Thoracic aorta (tissue), 2 donors: ENCODE results near the gene NCSTN. TPM values are rescaled to one million over a fixed set of nuclear protein-coding genes. Genes with fewer than 3 reads are reported as not detected.

Experiments
- ATAC-seq: fragments of 150-250 bp; one replicate; pipeline ENCODE4 v1.8.0; 2017; ENCODE audit warnings: low read depth; ENCODE audit not compliant: insufficient number of reproducible peaks, low FRiP score
- DNase-seq: peaks from one replicate; pipeline ENCODE4 v3.0.0-alpha.2; 2020; ENCODE audit warnings: low spot score
- H3K27ac ChIP-seq, 2 donors: fragments of 200-600 bp; sonication (generic); 1 replicate in 1 of 2; 2 replicates in 1 of 2; pipeline ENCODE4 v1.5.1; 2016; ENCODE audit warnings: mild to moderate bottlenecking in 2 of 2, moderate library complexity in 2 of 2
- H3K27me3 ChIP-seq: fragments of 200-600 bp; sonication (generic); replicated peaks from 2 replicates; pipeline ENCODE4 v1.6.0; 2016; ENCODE audit warnings: mild to moderate bottlenecking; ENCODE audit not compliant: insufficient read depth
- H3K36me3 ChIP-seq: fragments of 200-600 bp; sonication (generic); one replicate; pipeline ENCODE4 v1.5.1; 2016
- H3K4me1 ChIP-seq, 2 donors: fragments of 200-600 bp; sonication (generic); 1 replicate in 1 of 2; 2 replicates in 1 of 2; pipeline versions ENCODE4 v1.5.1 to v1.6.0; 2016; ENCODE audit warnings: low read depth in 2 of 2, mild to moderate bottlenecking in 1 of 2; ENCODE audit not compliant: control insufficient read depth in 1 of 2
- H3K4me3 ChIP-seq: fragments of 200-600 bp; sonication (generic); 2 replicates; pipeline ENCODE4 v1.5.1; 2016; ENCODE audit warnings: mild to moderate bottlenecking
- H3K9me3 ChIP-seq: fragments of 200-600 bp; sonication (generic); 2 replicates; pipeline ENCODE4 v1.5.1; 2016
- total RNA-seq, 2 donors: library from RNA; depleted of rRNA; stranded (reverse); fragments of >200 nt; gene quantifications; one replicate each; pipeline versions ENCODE4 v1.1.0 to v1.2.3, GENCODE V29; 2016
- TF ChIP-seq, protein P1 (sequence below): fragments of 200-600 bp; sonication (generic); IDR thresholded peaks from one replicate; pipeline ENCODE4 v1.5.1; 2019; ENCODE audit warnings: antibody characterized with exemption

Gene NCSTN
- total RNA-seq, 2 donors from 2014 or later: 49.4 to 67.1 TPM

DNA sequence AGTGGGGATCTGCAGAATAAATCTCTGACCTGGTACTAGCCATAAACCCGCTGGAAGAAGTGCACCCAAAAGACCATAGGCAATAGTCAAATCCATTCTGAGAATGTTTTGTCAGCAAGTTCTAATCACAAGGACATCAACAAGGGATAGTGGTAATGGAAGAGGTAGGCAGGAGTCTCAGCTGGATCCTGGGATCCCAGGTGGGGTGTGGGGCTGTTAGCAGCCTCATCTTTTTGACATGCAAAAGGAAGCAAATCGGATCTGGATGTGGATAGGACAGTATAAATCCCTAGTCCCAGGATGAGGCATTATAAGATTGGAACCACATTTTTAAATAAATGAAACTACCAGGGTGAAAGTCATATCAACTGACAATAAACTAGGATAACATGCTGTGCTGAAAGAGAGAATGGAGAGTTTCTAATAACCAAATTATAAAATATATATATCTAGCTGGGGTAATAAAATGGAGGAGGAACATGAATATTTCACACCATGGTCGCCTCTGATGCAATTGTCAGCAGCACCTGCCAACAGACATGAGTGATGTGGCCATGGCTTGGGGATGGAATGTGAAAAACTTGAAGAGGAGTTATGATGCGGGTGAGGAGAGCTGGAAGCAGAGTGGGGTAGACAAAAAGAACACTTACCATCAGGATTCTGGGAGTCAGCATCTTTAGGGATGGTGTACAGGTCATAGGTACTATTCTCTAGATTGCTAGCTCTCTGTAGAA is 34.6 kb upstream of the NCSTN start:
- Histone ChIP-seq H3K36me3 (peaks cover 84% of the 10 kb centered on the region), H3K27ac (no peak overlapping the region), H3K4me1 (no peaks in the 10 kb centered on the region), H3K4me3 (no peak overlapping the region), H3K9me3 (no peaks in the 10 kb centered on the region), H3K27me3 (no peaks in the 10 kb centered on the region)
- TF ChIP-seq, protein P1, sequence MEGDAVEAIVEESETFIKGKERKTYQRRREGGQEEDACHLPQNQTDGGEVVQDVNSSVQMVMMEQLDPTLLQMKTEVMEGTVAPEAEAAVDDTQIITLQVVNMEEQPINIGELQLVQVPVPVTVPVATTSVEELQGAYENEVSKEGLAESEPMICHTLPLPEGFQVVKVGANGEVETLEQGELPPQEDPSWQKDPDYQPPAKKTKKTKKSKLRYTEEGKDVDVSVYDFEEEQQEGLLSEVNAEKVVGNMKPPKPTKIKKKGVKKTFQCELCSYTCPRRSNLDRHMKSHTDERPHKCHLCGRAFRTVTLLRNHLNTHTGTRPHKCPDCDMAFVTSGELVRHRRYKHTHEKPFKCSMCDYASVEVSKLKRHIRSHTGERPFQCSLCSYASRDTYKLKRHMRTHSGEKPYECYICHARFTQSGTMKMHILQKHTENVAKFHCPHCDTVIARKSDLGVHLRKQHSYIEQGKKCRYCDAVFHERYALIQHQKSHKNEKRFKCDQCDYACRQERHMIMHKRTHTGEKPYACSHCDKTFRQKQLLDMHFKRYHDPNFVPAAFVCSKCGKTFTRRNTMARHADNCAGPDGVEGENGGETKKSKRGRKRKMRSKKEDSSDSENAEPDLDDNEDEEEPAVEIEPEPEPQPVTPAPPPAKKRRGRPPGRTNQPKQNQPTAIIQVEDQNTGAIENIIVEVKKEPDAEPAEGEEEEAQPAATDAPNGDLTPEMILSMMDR: no peak
- DNase-seq: no peak
- no peak for ATAC-seq

DNA sequence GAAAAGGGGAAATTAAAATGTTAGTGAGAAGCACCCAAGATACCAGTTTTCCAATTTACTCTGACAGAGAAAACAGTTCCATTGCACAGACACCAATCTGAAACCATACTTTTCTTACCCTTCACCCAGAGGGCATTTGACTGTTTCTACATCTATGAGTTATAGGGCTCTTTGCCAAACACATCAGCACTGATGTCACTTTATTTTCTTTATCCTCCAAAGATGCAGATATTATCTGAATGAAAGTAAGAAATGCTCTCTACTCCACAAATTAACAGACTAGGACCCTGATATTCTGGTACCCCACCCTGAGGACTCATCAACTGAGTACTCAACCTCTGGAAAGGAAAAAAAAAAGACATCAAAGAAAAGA is 34.0 kb upstream of the NCSTN start:
- H3K4me3 ChIP-seq: no peak overlapping the region
- H3K27me3 ChIP-seq: no peaks in the 10 kb centered on the region
- no peak for ATAC-seq
- no peaks in the 10 kb centered on the region for H3K4me1 ChIP-seq
- peaks cover 84% of the 10 kb centered on the region for H3K36me3 ChIP-seq
- no peak overlapping the region for H3K27ac ChIP-seq
- TF ChIP-seq, protein P1: no peak
- H3K9me3 ChIP-seq: no peaks in the 10 kb centered on the region
- no peak for DNase-seq

DNA sequence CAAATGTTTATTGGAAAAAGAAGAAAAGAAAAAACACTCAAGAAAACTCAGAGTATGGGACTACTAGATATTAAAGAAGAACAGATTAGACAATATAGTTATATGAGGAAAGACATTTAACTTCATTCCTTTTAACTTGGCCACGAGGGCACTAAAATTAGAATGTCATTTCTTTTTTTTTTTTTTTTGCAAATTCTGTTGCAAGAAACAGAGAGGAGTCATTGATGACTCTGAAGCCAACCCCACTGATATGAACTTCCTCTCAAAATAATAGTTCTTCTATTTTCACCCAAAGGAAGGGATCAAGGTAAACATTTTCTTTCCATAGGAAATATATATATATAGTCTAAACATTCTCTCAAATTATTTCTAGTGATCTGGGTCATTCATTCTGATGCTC is 33.6 kb upstream of the NCSTN start:
- Histone ChIP-seq H3K27me3 (no peaks in the 10 kb centered on the region), H3K36me3 (peaks cover 84% of the 10 kb centered on the region), H3K27ac (no peak overlapping the region), H3K9me3 (no peaks in the 10 kb centered on the region), H3K4me1 (no peaks in the 10 kb centered on the region), H3K4me3 (no peak overlapping the region)
- ATAC-seq (no peak), DNase-seq (no peak)
- TF ChIP-seq, protein P1: no peak

DNA sequence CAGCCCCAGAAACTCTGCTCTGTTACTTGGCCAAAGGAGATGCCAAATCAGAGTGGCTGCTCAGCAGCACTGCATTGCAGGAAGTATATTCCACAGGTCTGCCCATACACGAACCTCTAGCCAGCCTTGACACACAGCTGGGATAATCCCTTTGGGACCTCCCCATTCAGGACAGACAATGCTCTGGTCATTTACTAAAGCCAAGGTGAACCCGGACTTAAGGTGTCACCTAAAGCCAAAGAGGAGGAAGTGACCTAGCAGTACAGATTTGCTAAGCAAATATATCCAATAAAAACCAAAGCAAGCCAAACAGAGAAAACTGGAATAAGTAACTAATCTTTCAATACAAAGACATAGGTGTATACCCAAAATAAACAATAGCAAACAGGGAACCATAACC is 27.8 kb upstream of the NCSTN start:
- Histone ChIP-seq H3K27me3 (no peaks in the 10 kb centered on the region), H3K4me3 (no peak overlapping the region), H3K36me3 (peaks cover 76% of the 10 kb centered on the region), H3K4me1 (no peaks in the 10 kb centered on the region), H3K9me3 (no peaks in the 10 kb centered on the region), H3K27ac (no peak overlapping the region)
- TF ChIP-seq, protein P1: no peak
- no peak for DNase-seq
- ATAC-seq: no peak

DNA sequence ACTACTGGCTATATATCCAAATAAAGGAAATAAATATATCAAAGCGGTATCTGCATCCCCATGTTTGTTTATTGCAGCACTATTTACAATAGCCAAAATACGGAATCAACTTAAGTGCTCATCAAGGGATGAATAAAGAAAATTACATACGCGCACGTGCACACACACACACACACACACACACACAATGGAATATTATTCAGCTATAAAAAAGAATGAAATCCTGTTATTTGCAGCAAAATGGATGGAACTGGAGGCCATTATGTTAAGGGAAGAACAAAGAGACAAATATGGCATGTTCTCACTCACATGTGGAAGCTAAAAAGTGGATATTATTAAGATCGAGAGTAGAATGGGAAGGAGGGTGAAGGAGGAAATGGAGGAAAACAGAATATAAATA is 20.4 kb upstream of the NCSTN start:
- TF ChIP-seq, protein P1: no peak
- ATAC-seq: no peak
- Histone ChIP-seq H3K27ac (no peak overlapping the region), H3K27me3 (no peaks in the 10 kb centered on the region), H3K36me3 (peaks cover 49% of the 10 kb centered on the region), H3K4me1 (no peaks in the 10 kb centered on the region), H3K4me3 (no peak overlapping the region), H3K9me3 (no peaks in the 10 kb centered on the region)
- DNase-seq: no peak
